Hematopoietic multipotent progenitor cell treated with erythropoietin and hydrocortisone succinate and interleukin-3 and kit ligand, for 15 days (in vitro differentiated cells): Measurements from ENCODE around the gene IL13RA1.
"Not testable (repeated sequence)": the region's sequence is repeated elsewhere in the genome, so short reads cannot be mapped to it uniquely, and the experiment has no call there.

ENCODE experiments used
- DNase-seq: peaks from one replicate; pipeline ENCODE4 v3.0.0-alpha.2; 2015; ENCODE audit warnings: low spot score

IL13RA1 gene

DNA sequence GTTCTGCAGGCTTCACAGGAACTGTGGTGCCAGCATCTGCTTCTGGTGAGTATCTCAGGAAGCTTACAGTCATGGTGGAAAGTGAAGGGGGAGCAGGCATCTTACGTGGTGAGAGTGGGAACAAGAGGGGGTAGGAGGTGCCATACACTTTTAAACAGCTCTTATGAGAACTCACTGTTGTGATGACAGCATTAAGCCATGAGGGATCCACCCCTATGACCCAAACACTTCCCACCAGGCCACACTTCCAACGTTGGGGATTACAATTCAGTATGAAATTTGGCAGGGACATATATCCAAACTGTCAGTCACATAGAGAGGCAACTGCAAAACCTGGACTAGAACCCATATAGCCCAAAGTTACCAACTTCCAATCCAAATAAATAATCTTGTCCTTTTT lies 53.1 kb downstream of the IL13RA1 start:
- no peak for DNase-seq

- DNase-seq: no peak
Observed at GRCh38 chrX:118780911-118781310, 53.5 kb downstream of the IL13RA1 start.

DNA sequence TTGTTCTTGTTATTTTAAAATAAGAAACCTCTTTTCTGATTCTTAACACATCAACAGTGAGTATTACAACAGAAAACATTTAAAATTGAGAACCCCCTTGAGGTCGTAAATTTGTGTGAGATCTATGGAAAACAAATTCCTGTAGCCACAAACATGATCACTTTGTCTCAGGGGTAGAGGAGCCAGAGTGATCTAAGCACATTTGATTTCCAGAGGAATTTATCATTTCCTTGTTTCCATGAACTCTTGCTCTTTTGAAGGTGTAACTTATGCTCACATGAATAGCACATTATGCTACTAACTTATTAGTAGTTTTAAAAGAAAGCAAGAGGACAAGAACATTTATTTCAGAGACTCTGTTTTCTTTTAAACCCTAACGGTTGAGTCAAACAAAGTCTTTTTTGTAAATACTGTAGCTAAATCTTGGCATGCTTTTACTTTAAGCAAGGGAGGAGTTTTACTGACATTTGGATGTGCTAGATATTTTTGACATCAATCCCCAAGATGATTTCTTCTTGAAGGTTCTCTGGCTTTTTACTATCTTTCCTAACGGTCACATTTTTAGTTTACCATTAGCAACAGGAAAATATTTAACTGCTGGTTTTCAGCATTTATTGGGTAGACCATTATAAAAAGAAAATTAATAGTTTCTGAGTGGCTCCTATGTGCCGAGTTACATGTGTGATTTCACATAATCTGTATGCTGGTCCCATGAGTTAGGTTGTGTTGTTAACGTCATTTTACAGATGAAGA lies 68.3 kb downstream of the IL13RA1 start:
- DNase-seq: no peak

- DNase-seq: no peak
Observed at GRCh38 chrX:118802857-118803256, 75.5 kb downstream of the IL13RA1 start.

DNA sequence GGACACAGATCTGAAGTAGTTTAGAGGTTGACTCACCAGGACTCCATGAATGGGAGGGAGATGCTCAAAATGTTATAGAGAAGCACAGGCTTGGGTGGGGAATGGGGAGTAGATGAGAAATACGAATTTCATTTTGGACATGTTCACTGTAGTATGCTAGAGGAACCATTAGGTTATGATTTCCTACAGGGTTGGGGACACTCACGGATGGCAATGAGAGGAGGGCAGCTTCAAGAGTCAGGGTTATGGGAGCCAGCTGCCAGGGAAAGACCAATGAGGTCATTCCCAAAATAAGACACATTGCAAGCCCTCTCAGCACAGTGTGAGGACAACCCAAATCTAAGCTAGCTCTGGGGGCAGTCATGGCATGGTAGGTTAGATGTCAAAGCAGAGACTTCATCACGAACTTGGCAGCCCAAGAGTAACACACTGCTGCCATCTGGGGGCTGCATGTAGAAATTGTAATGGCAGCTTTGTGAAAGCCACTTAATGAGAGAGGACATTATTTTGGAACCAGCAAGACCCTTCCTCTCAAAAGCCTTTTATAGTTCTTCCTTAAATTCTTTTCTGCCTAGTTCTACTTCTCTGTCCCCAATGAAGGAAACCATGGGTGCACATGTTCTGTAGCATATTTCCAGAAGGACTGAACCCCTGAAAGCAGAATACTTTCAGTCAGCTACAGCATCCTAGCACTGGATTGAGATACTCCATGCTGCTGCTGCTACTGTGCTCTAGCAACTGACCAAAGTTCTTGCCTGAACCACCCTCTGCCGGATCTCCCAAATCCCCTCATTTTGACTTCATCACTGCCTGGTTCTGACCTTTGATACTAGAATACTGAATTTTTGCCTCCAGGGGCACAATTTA lies 80.0 kb downstream of the IL13RA1 start:
- DNase-seq: peak; percentile 2

DNA sequence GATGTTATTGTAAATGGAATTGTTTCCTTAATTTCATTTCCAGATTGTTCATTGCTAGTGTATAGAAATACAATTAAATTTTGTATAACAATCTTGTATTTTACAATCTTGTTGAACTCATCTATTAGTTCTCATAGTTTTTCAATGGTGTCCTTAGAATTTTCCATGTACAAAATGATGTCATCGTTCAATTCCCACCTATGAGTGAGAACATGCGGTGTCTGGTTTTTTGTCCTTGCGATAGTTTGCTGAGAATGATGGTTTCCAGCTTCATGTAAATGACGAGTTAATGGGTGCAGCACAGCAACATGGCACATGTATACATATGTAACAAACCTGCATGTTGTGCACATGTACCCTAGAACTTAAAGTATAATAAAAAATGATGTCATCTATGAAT lies 89.9 kb downstream of the IL13RA1 start:
- DNase-seq: not testable (repeated sequence)

DNA sequence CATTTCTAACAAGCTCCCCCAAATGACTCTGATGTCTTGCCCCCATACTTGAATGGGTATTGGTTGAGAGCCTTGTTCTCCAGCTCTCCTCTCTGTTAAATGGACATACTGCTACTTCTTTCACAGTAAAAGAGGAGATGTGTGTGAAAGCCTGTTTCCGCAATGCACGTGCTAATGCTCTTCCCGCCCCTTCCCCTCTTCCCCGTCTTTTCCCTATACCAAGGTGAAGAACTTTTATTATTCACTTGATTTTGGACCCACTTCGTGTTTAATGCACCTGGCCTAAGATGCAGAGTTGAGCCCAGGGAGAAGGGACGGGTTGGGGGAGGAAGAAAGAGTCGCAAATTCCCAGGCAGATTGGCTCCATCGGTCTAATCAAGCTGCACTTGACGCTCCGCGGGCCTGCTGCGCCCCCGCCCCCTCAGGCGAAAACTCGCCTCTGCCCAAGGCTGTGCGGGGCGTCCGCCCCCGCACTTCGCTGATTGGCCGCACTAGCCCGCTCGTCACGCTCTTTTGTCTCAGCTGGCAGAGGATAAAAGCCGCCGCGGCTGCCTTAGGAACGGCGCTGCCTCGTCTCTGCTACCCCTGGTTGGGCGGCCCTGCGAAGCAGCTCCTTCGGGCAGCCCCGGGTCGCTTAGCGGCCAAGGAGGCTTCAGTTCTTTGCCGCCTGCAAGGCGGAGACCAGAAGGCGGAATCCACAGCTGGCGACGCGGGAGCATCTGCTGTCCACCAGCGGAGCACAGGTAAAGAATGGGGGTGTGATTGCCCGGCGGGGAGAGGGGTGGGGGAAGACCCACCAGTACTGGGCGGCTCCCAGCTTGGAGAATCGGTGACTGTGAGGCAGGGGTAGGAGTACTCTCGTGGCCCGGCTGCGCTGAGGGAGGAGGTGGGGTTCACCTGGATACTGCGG lies 96.1 kb downstream of the IL13RA1 start, which contains the start of gene ZCCHC12:
Gene ZCCHC12 (plus strand): TSS at position 562 of the 910 bp plus-strand sequence. CDS start 1,421 bp downstream, outside the sequence.
- DNase-seq: no peak

- DNase-seq: no peak
Observed at GRCh38 chrX:118824173-118824730, 96.8 kb downstream of the IL13RA1 start.

- no peak for DNase-seq
Observed at GRCh38 chrX:118825227-118825626, 97.8 kb downstream of the IL13RA1 start.

DNA sequence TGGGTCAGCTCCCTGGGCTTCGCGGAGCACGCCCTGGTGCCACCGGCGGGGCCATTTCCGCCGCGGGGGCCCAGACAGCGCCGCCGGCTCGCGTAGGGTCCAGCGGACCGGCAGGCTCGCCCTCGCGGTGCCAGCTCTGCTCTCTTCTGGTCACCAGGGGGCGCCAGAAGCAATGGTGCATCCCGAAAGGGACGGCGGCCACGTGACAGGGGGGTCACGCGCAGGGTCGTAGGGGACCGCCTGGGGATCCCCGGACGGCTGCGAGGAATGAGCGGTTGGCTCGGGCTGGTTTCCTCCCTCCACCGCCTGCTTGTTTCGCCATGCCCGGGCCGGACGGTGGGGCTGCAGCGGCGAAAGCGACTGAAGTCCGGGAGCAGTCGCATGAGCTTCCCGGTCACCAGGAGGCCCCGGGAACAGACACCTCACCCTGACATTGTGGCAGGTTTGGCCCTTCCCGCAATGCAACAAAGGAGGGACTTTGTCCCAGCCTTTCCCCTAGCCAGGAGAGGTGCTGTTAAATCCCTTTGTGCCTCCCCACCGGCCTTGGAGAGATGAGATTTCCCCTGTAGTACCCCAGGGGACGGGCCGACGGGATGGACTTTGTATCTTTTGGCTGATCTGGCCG lies 112.0 kb downstream of the IL13RA1 start:
- DNase-seq: peak; percentile 29
